Stimulated activated CD4-positive, alpha-beta T cell treated with anti-CD3 and anti-CD28 coated beads, TNF-alpha, amount 100 ng/mL, for 1 hour (primary cell): ENCODE data around the gene FRK.
"Not testable (repeated sequence)": the region's sequence is repeated elsewhere in the genome, so short reads cannot be mapped to it uniquely, and the experiment has no call there.

Experiments used
- DNase-seq, 3 donors: peaks; one replicate each; pipeline ENCODE4 v3.0.0-alpha.2; 2020; ENCODE audit warnings: low read depth in 3 of 3, low spot score in 1 of 3

The FRK gene

GRCh38 chr6:116010386-116010785 is 50.3 kb downstream of the FRK start:
- DNase-seq: no peak

GRCh38 chr6:116008470-116009243 is 52.0 kb downstream of the FRK start:
- DNase-seq: no peak

- DNase-seq: no peak
Measured at GRCh38 chr6:116004841-116005815, 55.6 kb downstream of the FRK start.

- no peak for DNase-seq
Measured at GRCh38 chr6:116003668-116004067, 57.0 kb downstream of the FRK start.

GRCh38 chr6:116002756-116003155 is 57.9 kb downstream of the FRK start:
- no peak for DNase-seq

GRCh38 chr6:115999235-115999634 is 61.5 kb downstream of the FRK start:
- no peak for DNase-seq

GRCh38 chr6:115997990-115998585 is 62.6 kb downstream of the FRK start:
- no peak for DNase-seq

GRCh38 chr6:115986026-115986425 is 74.7 kb downstream of the FRK start:
- DNase-seq: no peak

- DNase-seq: no peak
Measured at GRCh38 chr6:115984809-115985208, 75.9 kb downstream of the FRK start.

GRCh38 chr6:115983998-115984397 is 76.7 kb downstream of the FRK start:
- DNase-seq: no peak

GRCh38 chr6:115982453-115982852 is 78.2 kb downstream of the FRK start:
- no peak for DNase-seq

- no peak for DNase-seq
Measured at GRCh38 chr6:115977220-115977619, 83.5 kb downstream of the FRK start.

- DNase-seq: no peak
Measured at GRCh38 chr6:115976321-115976870, 84.3 kb downstream of the FRK start.

GRCh38 chr6:115972679-115973078 is 88.0 kb downstream of the FRK start:
- no peak for DNase-seq

- no peak for DNase-seq
Measured at GRCh38 chr6:115971785-115972184, 88.9 kb downstream of the FRK start.

- DNase-seq: no peak
Measured at GRCh38 chr6:115969930-115970273, 90.8 kb downstream of the FRK start.

GRCh38 chr6:115969207-115969929 is 91.3 kb downstream of the FRK start:
- no peak for DNase-seq

GRCh38 chr6:115960286-115960685 is 100.4 kb downstream of the FRK start:
- DNase-seq: not testable (repeated sequence)

- no peak for DNase-seq
Measured at GRCh38 chr6:115958958-115959357, 101.7 kb downstream of the FRK start.

GRCh38 chr6:115954740-115955139 is 106.0 kb downstream of the FRK start:
- no peak for DNase-seq

- DNase-seq: no peak
Measured at GRCh38 chr6:115948751-115949150, 111.9 kb downstream of the FRK start.
